HK-2 (cell line): ENCODE data around the gene SMARCC1.

Source experiments
- DNase-seq: peaks from one replicate; pipeline ENCODE4 v3.0.0-alpha.2; 2018; ENCODE audit not compliant: unreplicated experiment

Gene SMARCC1

GRCh38 chr3:47542471-47543173 is 239.1 kb downstream of the SMARCC1 start:
- no peak for DNase-seq

GRCh38 chr3:47541583-47542108 is 240.0 kb downstream of the SMARCC1 start:
- DNase-seq = no peak

GRCh38 chr3:47540281-47540680 is 241.4 kb downstream of the SMARCC1 start:
- DNase-seq = no peak

- DNase-seq = no peak
Measured at GRCh38 chr3:47536967-47537366, 244.7 kb downstream of the SMARCC1 start.

- no peak for DNase-seq
Measured at GRCh38 chr3:47536221-47536891, 245.3 kb downstream of the SMARCC1 start.
